ENCODE results near the gene C14orf132. TPM values are rescaled to one million over a fixed set of nuclear protein-coding genes. Genes with fewer than 3 reads are reported as not detected.
"Not testable (repeated sequence)": the region's sequence is repeated elsewhere in the genome, so short reads cannot be mapped to it uniquely, and the experiment has no call there.

C14orf132 gene
- total RNA-seq, 1 donor from 2014 or later: 12.0 TPM

DNA sequence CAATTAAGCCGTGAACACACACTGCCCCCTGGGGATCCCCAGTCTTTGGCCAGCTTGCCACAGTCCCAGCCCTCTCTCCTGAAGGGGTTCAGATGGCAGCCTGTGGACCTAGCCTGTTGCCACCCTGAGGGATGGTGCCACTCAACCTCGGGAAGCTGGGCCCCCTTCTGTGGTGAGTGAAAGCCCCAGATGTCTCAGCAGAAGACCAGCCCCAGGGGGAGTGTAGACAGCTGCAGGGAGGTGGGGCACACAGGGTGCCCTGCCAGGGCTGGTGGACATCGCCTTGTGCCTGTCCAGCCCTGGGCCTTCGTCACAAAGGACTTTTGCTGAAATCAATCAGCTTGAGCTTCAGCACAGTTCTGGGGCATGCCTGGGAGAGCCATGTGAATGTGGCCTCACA lies 32.4 kb downstream of the C14orf132 start:
- Histone ChIP-seq H3K27ac (no peak overlapping the region), H3K4me3 (no peak overlapping the region), H3K36me3 (no peaks in the 10 kb centered on the region), H3K9me3 (no peaks in the 10 kb centered on the region), H3K27me3 (no peaks in the 10 kb centered on the region), H3K4me1 (peaks cover 2% of the 10 kb centered on the region)
- intact Hi-C loops (cut with DNase I): no loop called here
- no peak for DNase-seq (ENCODE audit: extremely low spot score in 2 of 2)
- no peak for TF ChIP-seq POLR2AphosphoS5 (IDR thresholded peaks at IDR 0.05; ENCODE audit: insufficient read depth in 1 of 2, low read depth in 1 of 2)
- TF ChIP-seq POLR2A (IDR thresholded peaks at IDR 0.05): no peak
- no peak for TF ChIP-seq CTCF (IDR thresholded peaks at IDR 0.05)

GRCh38 chr14:96072076-96072475 lies 32.9 kb downstream of the C14orf132 start:
- no peak for DNase-seq (ENCODE audit: extremely low spot score in 2 of 2)
- intact Hi-C loops (cut with DNase I): no loop called here
- Histone ChIP-seq H3K36me3 (no peaks in the 10 kb centered on the region), H3K9me3 (no peaks in the 10 kb centered on the region), H3K27ac (no peak overlapping the region), H3K4me1 (peaks cover 6% of the 10 kb centered on the region), H3K27me3 (no peaks in the 10 kb centered on the region), H3K4me3 (no peak overlapping the region)
- TF ChIP-seq CTCF (IDR thresholded peaks at IDR 0.05): no peak
- no peak for TF ChIP-seq POLR2AphosphoS5 (IDR thresholded peaks at IDR 0.05; ENCODE audit: insufficient read depth in 1 of 2, low read depth in 1 of 2)
- no peak for TF ChIP-seq POLR2A (IDR thresholded peaks at IDR 0.05)

DNA sequence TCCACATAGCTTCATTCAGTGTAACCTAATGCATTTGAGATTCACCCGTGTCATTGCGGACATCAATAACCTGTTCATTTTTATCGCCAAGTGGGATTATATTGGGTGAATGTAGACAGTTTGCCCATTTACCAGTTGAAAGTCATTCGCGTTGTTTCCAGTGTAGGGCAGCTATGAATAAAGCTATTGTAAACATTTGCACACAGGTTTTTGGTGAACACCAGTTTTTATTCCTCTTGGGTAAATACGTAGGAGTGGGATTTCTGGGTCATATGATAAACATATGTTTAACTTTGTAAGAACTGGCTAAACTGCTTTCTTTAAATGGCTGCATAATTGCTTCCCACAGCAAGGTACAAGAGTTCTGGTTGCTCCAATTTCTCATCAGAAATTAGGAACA lies 33.6 kb downstream of the C14orf132 start:
- no peak for DNase-seq (ENCODE audit: extremely low spot score in 2 of 2)
- TF ChIP-seq CTCF (IDR thresholded peaks at IDR 0.05) (no peak), POLR2A (IDR thresholded peaks at IDR 0.05) (no peak), POLR2AphosphoS5 (IDR thresholded peaks at IDR 0.05; ENCODE audit: insufficient read depth in 1 of 2, low read depth in 1 of 2) (no peak)
- intact Hi-C loops (cut with DNase I): no loop called here
- Histone ChIP-seq H3K4me1 (peaks cover 11% of the 10 kb centered on the region), H3K27me3 (no peaks in the 10 kb centered on the region), H3K36me3 (no peaks in the 10 kb centered on the region), H3K4me3 (no peak overlapping the region), H3K27ac (no peak overlapping the region), H3K9me3 (no peaks in the 10 kb centered on the region)

DNA sequence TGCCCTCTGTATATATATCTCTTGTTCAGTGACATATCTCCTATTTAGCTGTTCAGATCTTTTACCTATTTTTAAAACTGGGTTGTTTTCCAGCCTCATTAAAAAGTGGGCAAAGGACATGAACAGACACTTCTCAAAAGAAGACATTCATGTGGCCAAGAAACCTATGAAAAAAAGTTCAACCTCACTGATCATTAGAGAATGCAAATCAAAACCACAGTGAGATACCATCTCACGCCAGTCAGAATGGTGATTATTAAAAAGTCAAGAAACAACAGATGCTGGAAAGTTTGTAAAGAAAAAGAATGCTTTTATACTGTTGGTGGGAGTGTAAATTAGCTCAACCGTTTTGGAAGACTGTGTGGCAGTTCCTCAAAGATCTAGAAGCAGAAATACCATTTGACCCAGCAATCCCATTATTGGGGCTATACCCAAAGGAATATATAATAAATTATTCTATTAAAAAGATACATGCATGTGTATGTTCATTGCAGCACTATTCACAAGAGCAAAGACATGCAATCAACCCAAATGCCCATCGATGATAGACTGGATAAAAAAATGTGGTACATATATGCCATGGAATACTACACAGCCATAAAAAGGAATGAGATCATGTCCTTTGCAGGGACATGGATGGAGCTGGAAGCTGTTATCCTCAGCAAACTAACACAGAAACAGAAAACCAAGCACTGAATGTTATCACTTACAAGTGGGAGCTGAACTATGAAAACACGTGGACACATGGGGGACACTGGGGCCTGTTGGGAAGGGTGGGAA lies 34.3 kb downstream of the C14orf132 start:
- H3K36me3 ChIP-seq; H3K27ac ChIP-seq; H3K9me3 ChIP-seq; H3K4me3 ChIP-seq; H3K27me3 ChIP-seq; intact Hi-C loops (cut with DNase I); DNase-seq (ENCODE audit: extremely low spot score in 2 of 2): not testable (repeated sequence)
- H3K4me1 ChIP-seq: peaks cover 18% of the 10 kb centered on the region

DNA sequence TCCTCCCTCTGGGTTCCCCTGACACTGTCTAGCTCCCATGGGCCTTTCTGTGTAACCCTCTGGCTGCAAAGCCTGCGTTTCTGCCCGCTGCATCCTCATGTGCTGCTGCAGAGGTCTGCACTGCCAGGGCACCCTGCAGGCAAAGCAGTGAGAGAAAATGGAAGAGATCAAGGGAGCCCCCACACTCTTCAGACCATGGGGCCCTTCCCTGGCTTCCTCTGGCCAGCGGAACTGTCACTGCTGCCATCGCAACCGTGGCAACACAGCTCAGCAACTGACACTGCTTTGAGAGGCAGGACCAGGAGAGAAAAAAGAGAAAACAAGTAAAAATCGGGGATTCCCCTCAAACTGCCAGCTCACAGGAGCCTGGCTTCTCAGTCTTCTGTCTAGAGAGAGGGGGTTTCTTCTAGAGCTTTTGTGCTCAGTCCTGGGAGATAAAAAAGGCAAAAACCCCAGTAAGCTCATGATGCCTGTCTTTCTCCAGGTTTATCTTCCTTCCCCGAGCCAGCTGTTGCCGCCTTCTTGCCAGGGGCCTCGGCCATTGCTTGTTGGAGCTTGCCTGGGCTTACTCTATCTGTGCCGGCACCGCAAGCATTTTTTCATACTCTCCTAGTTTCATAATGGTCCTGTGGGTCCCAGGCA lies 38.9 kb downstream of the C14orf132 start:
- H3K27me3 ChIP-seq: no peaks in the 10 kb centered on the region

More for the DNA sequence above, 38.9 kb downstream of the C14orf132 start:
- H3K9me3 ChIP-seq: no peaks in the 10 kb centered on the region
- H3K4me1 ChIP-seq: peaks cover 29% of the 10 kb centered on the region
- no peaks in the 10 kb centered on the region for H3K36me3 ChIP-seq
- no peak overlapping the region for H3K4me3 ChIP-seq
- no peak for DNase-seq (ENCODE audit: extremely low spot score in 2 of 2)
- no peak for TF ChIP-seq CTCF (IDR thresholded peaks at IDR 0.05)
- no peak for TF ChIP-seq POLR2A (IDR thresholded peaks at IDR 0.05)
- TF ChIP-seq POLR2AphosphoS5 (IDR thresholded peaks at IDR 0.05; ENCODE audit: insufficient read depth in 1 of 2, low read depth in 1 of 2): no peak
- intact Hi-C loops (cut with DNase I): no loop called here
- no peak overlapping the region for H3K27ac ChIP-seq
